Measurements from ENCODE around the gene TNFAIP8.

DNA sequence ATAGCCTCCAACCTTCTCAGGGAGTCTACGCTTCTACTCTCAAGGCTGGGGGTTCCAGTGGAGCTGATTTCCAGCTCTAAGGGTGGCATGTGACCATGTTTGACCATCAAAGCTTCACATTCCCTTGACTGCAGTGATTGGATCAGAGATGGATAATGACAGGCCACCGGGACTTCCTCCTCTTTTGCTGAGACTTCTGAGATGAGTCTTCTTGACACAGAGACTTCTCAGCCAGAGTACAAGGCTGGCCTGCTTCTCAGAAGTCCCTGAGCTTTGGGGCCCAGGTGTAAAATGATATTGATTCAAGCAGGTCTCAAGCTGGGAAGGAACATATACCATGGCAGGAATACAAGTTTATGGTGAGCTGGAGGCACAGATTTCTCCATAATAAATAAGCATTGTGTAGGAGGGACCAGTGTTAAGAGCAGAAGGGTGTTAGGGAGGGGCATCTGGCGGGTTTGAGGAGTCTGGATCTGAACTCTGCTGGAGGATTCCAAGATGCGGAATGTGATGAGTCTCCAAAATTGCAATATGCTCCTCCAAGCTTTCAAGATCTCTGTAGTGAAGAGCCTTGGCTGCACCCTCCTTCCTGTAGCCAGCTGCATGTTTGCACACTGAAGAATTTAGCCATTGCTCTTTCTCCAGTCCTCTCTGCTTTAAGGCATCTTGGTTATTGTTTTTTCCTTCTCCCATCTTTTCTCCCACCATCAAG is 54.8 kb downstream of the TNFAIP8 start:
- TF ChIP-seq CTCF (conservative IDR thresholded peaks at IDR 0.05) (no peak), EZH2 (IDR thresholded peaks at IDR 0.05; ENCODE audit: low read depth) (no peak)
